Right atrium auricular region (tissue), 2 donors: ENCODE results near the gene NAXE. TPM values are rescaled to one million over a fixed set of nuclear protein-coding genes. Genes with fewer than 3 reads are reported as not detected.

ENCODE experiments used
- DNase-seq: peaks from one replicate; pipeline ENCODE4 v3.0.0-alpha.2; 2019; ENCODE audit warnings: low spot score
- H3K27ac ChIP-seq, 2 donors: fragments of 200-600 bp; sonication (generic); 1 replicate in 1 of 2; 2 replicates in 1 of 2; pipeline ENCODE4 v1.5.1; 2016 to 2019
- H3K27me3 ChIP-seq, 2 donors: fragments of 200-600 bp; sonication (generic); one replicate each; pipeline versions ENCODE4 v1.5.1 to v1.6.0; 2017 to 2019
- H3K36me3 ChIP-seq: fragments of 200-600 bp; sonication (generic); one replicate; pipeline ENCODE4 v1.5.1; 2016
- H3K4me1 ChIP-seq, 2 donors: fragments of 200-600 bp; sonication (generic); one replicate each; pipeline versions ENCODE4 v1.5.1 to v1.6.0; 2017 to 2019
- H3K4me3 ChIP-seq, 2 donors: fragments of 200-600 bp; sonication (generic); 1 replicate in 1 of 2; 2 replicates in 1 of 2; pipeline ENCODE4 v1.5.1; 2017 to 2019; ENCODE audit warnings: mild to moderate bottlenecking in 1 of 2, moderate library complexity in 1 of 2
- H3K9me3 ChIP-seq, 2 donors: fragments of 200-600 bp; sonication (generic); one replicate each; pipeline ENCODE4 v1.5.1; 2019
- CTCF ChIP-seq, 2 donors: fragments of 200-600 bp; sonication (generic); IDR thresholded peaks; one replicate each; pipeline ENCODE4 v1.5.1; 2019; ENCODE audit warnings: antibody characterized with exemption in 2 of 2
- total RNA-seq, 2 donors: library from RNA; depleted of rRNA; stranded (reverse); fragments of >200 nt; gene quantifications; one replicate each; pipeline ENCODE4 v1.1.0, GENCODE V29; 2016

The NAXE gene
- total RNA-seq, 2 donors from 2014 or later, result 85.3 to 96.3 TPM

- no peaks in the 10 kb centered on the region for H3K36me3 ChIP-seq
- no peaks in the 10 kb centered on the region for H3K27me3 ChIP-seq
- H3K9me3 ChIP-seq, result no peaks in the 10 kb centered on the region
- H3K4me1 ChIP-seq, result peaks cover 0 to 6% of the 10 kb centered on the region in 2 donors
- no peak for DNase-seq
- no peak overlapping the region for H3K4me3 ChIP-seq
- TF ChIP-seq CTCF (IDR thresholded peaks at IDR 0.05), result no peak
- H3K27ac ChIP-seq, result no peak overlapping the region
Measured at GRCh38 chr1:156547982-156548381, 43.6 kb upstream of the NAXE start.

GRCh38 chr1:156549390-156549789 is 42.2 kb upstream of the NAXE start:
- H3K4me1 ChIP-seq, result no peaks in the 10 kb centered on the region
- H3K4me3 ChIP-seq, result no peak overlapping the region
- H3K36me3 ChIP-seq, result no peaks in the 10 kb centered on the region
- no peak for TF ChIP-seq CTCF (IDR thresholded peaks at IDR 0.05)
- no peaks in the 10 kb centered on the region for H3K9me3 ChIP-seq
- no peak for DNase-seq
- H3K27ac ChIP-seq, result no peak overlapping the region
- H3K27me3 ChIP-seq, result no peaks in the 10 kb centered on the region

DNA sequence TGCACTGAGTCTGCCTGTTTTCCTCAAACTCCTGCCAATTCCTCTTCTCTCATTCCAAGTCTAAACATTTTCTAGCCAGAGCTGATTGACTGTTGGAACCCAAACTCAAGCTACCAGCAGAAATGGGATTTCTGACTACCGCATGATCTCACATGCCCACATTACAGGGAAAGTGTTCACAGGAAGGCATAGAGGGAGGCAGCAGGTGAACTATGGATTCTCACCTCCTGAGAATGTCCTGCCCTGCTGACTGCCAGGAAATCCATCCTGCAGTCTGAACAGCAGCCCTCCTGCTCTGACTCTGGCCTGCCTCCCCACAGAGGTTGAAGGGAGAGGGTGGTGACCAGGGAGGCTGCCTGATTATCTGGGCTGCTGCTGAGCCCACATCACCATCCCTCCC is 41.7 kb upstream of the NAXE start:
- no peaks in the 10 kb centered on the region for H3K9me3 ChIP-seq
- TF ChIP-seq CTCF (IDR thresholded peaks at IDR 0.05), result no peak

GRCh38 chr1:156550346-156550745 is 41.2 kb upstream of the NAXE start:
- H3K27me3 ChIP-seq, result no peaks in the 10 kb centered on the region
- no peaks in the 10 kb centered on the region for H3K9me3 ChIP-seq
- H3K4me3 ChIP-seq, result no peak overlapping the region
- no peak for TF ChIP-seq CTCF (IDR thresholded peaks at IDR 0.05)
- no peaks in the 10 kb centered on the region for H3K36me3 ChIP-seq
- no peaks in the 10 kb centered on the region for H3K4me1 ChIP-seq
- no peak for DNase-seq
- H3K27ac ChIP-seq, result no peak overlapping the region

More for the DNA sequence above, 41.7 kb upstream of the NAXE start:
- H3K27me3 ChIP-seq, result no peaks in the 10 kb centered on the region
- H3K36me3 ChIP-seq, result no peaks in the 10 kb centered on the region
- H3K4me3 ChIP-seq, result no peak overlapping the region
- H3K4me1 ChIP-seq, result no peaks in the 10 kb centered on the region
- DNase-seq, result no peak
- H3K27ac ChIP-seq, result no peak overlapping the region

DNA sequence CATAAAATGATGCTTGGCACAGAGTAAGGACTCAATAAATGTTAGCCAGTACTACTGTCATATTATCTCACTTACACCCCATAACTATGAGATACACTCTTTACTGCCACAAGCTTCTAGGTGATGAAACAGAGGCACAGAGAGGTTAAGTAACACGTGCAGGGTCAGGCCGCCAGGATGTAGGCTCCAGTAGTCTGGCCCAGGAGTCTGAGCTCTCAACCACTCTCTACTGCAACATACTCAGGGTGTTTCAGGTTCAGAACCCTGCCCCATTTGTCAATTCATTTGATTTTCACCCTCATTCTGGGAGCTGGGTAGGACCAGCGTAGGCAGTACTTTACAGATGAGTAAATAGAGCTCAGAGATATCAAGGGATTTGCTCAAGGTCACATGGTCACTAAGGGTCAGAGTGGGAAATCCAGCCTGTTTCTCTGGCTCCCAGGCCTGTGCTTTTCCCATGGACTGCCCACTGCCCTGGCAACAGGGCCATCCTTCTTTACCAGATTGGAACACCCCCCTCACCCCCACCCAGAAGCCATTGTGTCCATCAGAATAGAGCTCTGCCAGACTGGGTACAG is 40.4 kb upstream of the NAXE start:
- Histone ChIP-seq H3K36me3 (no peaks in the 10 kb centered on the region), H3K4me1 (no peaks in the 10 kb centered on the region), H3K9me3 (no peaks in the 10 kb centered on the region), H3K4me3 (no peak overlapping the region), H3K27me3 (no peaks in the 10 kb centered on the region), H3K27ac (no peak overlapping the region)
- TF ChIP-seq CTCF (IDR thresholded peaks at IDR 0.05), result no peak
- no peak for DNase-seq

- TF ChIP-seq CTCF (IDR thresholded peaks at IDR 0.05), result no peak
- no peak for DNase-seq
- Histone ChIP-seq H3K27ac (no peak overlapping the region), H3K9me3 (no peaks in the 10 kb centered on the region), H3K4me1 (no peaks in the 10 kb centered on the region), H3K4me3 (no peak overlapping the region), H3K36me3 (no peaks in the 10 kb centered on the region), H3K27me3 (no peaks in the 10 kb centered on the region)
Measured at GRCh38 chr1:156551869-156552268, 39.7 kb upstream of the NAXE start.
